Non-pigmented ciliary epithelial cell (primary cell): ENCODE data around the gene POLR3C.

Experiments used
- DNase-seq: peaks from one replicate; pipeline ENCODE4 v3.0.0-alpha.2; 2010; ENCODE audit warnings: low read depth

The POLR3C gene

GRCh38 chr1:145871994-145872924, 48.3 kb downstream of the POLR3C start:
- DNase-seq = no peak

GRCh38 chr1:145874646-145875045, 50.6 kb downstream of the POLR3C start:
- no peak for DNase-seq

GRCh38 chr1:145877923-145878486, 54.0 kb downstream of the POLR3C start:
- DNase-seq = no peak

GRCh38 chr1:145878724-145879123, 54.7 kb downstream of the POLR3C start:
- DNase-seq = no peak

- DNase-seq = no peak
Measured at GRCh38 chr1:145879775-145880174, 55.8 kb downstream of the POLR3C start.

- no peak for DNase-seq
Measured at GRCh38 chr1:145884675-145885074, 60.7 kb downstream of the POLR3C start.

- DNase-seq = no peak
Measured at GRCh38 chr1:145885738-145886287, 61.8 kb downstream of the POLR3C start, which contains the start of gene ANKRD35. Gene ANKRD35 (minus strand): TSS chr1:145885866. CDS start chr1:145885758, 108 bp downstream.

- no peak for DNase-seq
Measured at GRCh38 chr1:145886390-145886789, 62.4 kb downstream of the POLR3C start.

GRCh38 chr1:145886816-145887215, 62.8 kb downstream of the POLR3C start:
- DNase-seq = no peak

GRCh38 chr1:145887631-145888030, 63.6 kb downstream of the POLR3C start:
- no peak for DNase-seq

- no peak for DNase-seq
Measured at GRCh38 chr1:145889722-145890121, 65.7 kb downstream of the POLR3C start.

GRCh38 chr1:145891143-145891542, 67.1 kb downstream of the POLR3C start:
- DNase-seq = no peak

GRCh38 chr1:145891587-145892485, 67.8 kb downstream of the POLR3C start:
- peak; percentile 99 for DNase-seq

GRCh38 chr1:145892486-145893087, 68.6 kb downstream of the POLR3C start:
- DNase-seq = no peak

GRCh38 chr1:145893306-145894055, 69.5 kb downstream of the POLR3C start:
- no peak for DNase-seq
